B cell (primary cell): Measurements from ENCODE around the gene DOHH.

ENCODE experiments used
- CTCF ChIP-seq: fragments of 200-600 bp; IDR thresholded peaks from one replicate; pipeline ENCODE4 v1.8.0; 2022; ENCODE audit warnings: antibody characterized with exemption, mild to moderate bottlenecking
- EZH2 ChIP-seq: IDR thresholded peaks from 2 replicates; pipeline ENCODE4 v1.6.1; 2012; ENCODE audit warnings: borderline replicate concordance, low read depth, mild to moderate bottlenecking, moderate library complexity, low read length; ENCODE audit not compliant: insufficient read depth, poor library complexity, severe bottlenecking

- TF ChIP-seq CTCF, result no peak
- TF ChIP-seq EZH2, result no peak
These were observed 2.6 kb upstream of the DOHH start for GRCh38 chr19:3503036-3503572.
